Tibial nerve (tissue), 4 donors: Measurements from ENCODE around the gene CLEC5A.

Experiments
- EP300 ChIP-seq, 2 donors: sonication (generic); formaldehyde crosslinking; IDR thresholded peaks; one replicate each; pipeline ENCODE4 v1.6.1; 2017; ENCODE audit warnings: antibody characterized with exemption in 2 of 2, mild to moderate bottlenecking in 1 of 2
- TF ChIP-seq, protein P1 (sequence below), 5 experiments: fragments of 200-600 bp in 3 of 5; fragments of 450-650 bp in 2 of 5; sonication (generic) in 3 of 5; IDR thresholded peaks; one replicate each; pipeline ENCODE4 v1.5.1; 2016 to 2019; ENCODE audit warnings: antibody characterized with exemption in 5 of 5, mild to moderate bottlenecking in 3 of 5, moderate library complexity in 2 of 5

DNA sequence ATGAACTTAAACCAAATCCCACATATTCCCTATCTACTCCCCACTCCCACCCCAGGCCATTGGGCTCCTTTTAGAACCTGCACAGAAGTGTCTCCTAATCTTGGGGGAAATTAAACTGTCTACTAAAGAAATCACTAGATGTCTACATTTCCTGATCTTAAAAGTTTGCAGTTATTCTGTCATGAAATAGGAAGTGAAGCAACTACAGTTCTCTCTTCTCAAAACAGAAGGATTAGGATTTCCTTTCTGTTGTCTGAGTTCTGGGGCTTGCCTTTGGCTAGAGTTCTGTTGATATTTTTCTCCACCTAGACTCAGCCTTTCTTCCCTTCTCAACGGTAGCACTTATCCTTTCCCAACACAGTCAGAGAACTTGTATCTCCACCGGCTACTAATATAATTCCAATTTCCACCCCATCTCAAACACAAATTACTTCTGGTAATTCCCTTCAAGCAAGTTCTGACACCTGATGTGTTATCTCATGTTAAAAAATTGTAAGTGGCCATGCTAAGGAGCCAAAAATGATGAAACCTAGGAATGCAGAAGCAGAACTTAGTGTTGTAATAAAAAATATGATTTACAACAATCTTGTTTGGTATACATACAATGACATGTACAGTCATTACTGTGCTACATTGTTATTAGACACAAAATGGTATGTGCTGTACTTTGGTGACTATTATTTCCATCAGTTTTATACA lies 18.5 kb downstream of the CLEC5A start:
- TF ChIP-seq, protein P1, sequence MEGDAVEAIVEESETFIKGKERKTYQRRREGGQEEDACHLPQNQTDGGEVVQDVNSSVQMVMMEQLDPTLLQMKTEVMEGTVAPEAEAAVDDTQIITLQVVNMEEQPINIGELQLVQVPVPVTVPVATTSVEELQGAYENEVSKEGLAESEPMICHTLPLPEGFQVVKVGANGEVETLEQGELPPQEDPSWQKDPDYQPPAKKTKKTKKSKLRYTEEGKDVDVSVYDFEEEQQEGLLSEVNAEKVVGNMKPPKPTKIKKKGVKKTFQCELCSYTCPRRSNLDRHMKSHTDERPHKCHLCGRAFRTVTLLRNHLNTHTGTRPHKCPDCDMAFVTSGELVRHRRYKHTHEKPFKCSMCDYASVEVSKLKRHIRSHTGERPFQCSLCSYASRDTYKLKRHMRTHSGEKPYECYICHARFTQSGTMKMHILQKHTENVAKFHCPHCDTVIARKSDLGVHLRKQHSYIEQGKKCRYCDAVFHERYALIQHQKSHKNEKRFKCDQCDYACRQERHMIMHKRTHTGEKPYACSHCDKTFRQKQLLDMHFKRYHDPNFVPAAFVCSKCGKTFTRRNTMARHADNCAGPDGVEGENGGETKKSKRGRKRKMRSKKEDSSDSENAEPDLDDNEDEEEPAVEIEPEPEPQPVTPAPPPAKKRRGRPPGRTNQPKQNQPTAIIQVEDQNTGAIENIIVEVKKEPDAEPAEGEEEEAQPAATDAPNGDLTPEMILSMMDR (IDR thresholded peaks at IDR 0.05), result no peak
- TF ChIP-seq EP300 (IDR thresholded peaks at IDR 0.05), result no peak
